ENCODE results near the gene HDAC4. TPM values are rescaled to one million over a fixed set of nuclear protein-coding genes. Genes with fewer than 3 reads are reported as not detected.

HDAC4 gene
- total RNA-seq, 1 experiment from 2014 or later, result 44.4 TPM

DNA sequence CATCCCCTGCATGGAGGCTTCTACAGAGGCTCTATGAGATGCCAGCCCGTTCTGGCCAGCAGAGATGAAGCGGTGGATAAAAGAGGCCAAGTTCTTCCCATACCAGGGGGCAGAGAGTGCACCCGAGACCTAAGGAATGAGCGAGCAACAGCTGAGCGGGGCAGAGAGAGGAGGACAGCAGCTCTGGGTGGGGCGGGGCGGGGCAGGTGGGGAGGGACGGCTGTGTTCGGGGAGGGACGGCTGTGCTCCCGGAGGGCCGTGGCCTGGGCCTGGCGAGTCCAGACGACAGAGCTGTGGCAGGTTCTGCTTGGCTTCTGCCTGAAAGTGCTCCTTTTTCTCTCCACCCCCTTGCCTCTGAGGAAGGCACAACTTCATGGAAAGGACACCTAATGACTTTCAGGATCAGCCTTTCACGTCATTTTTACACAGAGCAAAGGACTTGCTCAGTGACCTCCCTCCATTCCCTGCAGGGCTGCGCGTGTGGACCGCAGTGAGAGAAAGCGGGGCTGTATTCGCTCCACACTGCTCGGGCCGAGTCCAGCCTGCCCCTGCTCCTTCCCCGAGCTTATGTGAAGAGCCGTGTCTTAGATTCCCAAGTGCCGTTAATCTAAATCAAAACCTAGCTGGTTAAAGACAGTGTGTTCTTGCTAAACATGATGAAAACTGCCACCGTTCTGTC, 232.9 kb downstream of the HDAC4 start:
- Mint-ChIP-seq H3K4me1 (no peaks in the 10 kb centered on the region), H3K36me3 (peaks cover 22% of the 10 kb centered on the region), H3K27ac (peak overlapping the region; percentile 7; the same call in 1 of the 2 replicates), H3K9me3 (peaks cover 19% of the 10 kb centered on the region), H3K27me3 (ENCODE audit: low read depth) (no peaks in the 10 kb centered on the region; the same call in 1 of the 2 replicates), H3K4me3 (no peak overlapping the region)
- CTCF ChIA-PET, result no interaction called here
- ATAC-seq, result no peak
- POLR2A ChIA-PET, result no interaction called here
- DNase-seq (ENCODE audit: low spot score), result no peak
- no peak for TF ChIP-seq ELF4 (CRISPR knock-in tag; IDR thresholded peaks at IDR 0.05; ENCODE audit: low read depth)

DNA sequence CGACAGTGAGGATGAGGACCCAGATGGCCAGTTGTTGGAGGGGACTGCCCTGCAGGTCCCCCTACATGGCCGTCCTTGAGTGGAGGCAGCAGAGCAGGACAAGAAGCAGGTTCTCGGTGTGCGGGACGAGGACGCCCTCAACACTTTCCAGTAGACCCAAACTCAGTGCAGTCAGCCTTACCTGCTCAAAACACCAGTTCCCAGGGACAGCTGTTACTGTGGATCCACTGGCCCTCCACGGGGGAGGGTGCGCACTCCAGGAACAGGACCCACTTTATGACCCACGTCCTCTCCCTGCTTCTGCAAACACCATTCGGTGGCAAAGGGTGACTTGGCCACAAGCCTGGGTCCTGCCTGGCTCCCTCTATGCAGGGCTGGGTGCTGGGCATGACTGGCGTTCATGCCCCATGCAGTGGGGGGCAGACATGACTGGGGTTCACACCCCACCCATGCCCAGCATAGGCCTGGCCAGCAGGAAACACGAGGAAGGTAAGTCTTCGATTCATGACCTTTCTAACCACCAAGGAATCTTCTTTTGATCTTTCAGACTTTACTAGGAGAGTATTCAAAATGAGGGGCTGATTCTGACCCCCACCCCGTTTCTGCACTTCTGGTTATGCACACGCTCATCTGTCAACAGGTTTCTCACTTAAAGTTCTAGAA, 233.7 kb downstream of the HDAC4 start:
- peaks cover 16% of the 10 kb centered on the region for H3K36me3 Mint-ChIP-seq
- ATAC-seq (no peak), DNase-seq (ENCODE audit: low spot score) (no peak)
- H3K9me3 Mint-ChIP-seq, result peaks cover 12% of the 10 kb centered on the region
- no peak overlapping the region for H3K27ac Mint-ChIP-seq
- no peaks in the 10 kb centered on the region for H3K4me1 Mint-ChIP-seq
- CTCF ChIA-PET, result no interaction called here
- TF ChIP-seq, protein P1, sequence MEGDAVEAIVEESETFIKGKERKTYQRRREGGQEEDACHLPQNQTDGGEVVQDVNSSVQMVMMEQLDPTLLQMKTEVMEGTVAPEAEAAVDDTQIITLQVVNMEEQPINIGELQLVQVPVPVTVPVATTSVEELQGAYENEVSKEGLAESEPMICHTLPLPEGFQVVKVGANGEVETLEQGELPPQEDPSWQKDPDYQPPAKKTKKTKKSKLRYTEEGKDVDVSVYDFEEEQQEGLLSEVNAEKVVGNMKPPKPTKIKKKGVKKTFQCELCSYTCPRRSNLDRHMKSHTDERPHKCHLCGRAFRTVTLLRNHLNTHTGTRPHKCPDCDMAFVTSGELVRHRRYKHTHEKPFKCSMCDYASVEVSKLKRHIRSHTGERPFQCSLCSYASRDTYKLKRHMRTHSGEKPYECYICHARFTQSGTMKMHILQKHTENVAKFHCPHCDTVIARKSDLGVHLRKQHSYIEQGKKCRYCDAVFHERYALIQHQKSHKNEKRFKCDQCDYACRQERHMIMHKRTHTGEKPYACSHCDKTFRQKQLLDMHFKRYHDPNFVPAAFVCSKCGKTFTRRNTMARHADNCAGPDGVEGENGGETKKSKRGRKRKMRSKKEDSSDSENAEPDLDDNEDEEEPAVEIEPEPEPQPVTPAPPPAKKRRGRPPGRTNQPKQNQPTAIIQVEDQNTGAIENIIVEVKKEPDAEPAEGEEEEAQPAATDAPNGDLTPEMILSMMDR (IDR thresholded peaks at IDR 0.05), result no peak
- TF ChIP-seq CBFB (CRISPR knock-in tag; IDR thresholded peaks at IDR 0.05; ENCODE audit: low read depth) (no peak), FOXP1 (CRISPR knock-in tag; IDR thresholded peaks at IDR 0.05; ENCODE audit: borderline replicate concordance) (no peak), OVOL2 (CRISPR knock-in tag; IDR thresholded peaks at IDR 0.05; ENCODE audit: borderline replicate concordance) (no peak), ZBTB21 (CRISPR knock-in tag; IDR thresholded peaks at IDR 0.05; ENCODE audit: borderline replicate concordance) (no peak), MYBL2 (CRISPR knock-in tag; IDR thresholded peaks at IDR 0.05) (no peak)
- TF ChIP-seq, protein P2, sequence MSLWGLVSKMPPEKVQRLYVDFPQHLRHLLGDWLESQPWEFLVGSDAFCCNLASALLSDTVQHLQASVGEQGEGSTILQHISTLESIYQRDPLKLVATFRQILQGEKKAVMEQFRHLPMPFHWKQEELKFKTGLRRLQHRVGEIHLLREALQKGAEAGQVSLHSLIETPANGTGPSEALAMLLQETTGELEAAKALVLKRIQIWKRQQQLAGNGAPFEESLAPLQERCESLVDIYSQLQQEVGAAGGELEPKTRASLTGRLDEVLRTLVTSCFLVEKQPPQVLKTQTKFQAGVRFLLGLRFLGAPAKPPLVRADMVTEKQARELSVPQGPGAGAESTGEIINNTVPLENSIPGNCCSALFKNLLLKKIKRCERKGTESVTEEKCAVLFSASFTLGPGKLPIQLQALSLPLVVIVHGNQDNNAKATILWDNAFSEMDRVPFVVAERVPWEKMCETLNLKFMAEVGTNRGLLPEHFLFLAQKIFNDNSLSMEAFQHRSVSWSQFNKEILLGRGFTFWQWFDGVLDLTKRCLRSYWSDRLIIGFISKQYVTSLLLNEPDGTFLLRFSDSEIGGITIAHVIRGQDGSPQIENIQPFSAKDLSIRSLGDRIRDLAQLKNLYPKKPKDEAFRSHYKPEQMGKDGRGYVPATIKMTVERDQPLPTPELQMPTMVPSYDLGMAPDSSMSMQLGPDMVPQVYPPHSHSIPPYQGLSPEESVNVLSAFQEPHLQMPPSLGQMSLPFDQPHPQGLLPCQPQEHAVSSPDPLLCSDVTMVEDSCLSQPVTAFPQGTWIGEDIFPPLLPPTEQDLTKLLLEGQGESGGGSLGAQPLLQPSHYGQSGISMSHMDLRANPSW (CRISPR knock-in tag; conservative IDR thresholded peaks at IDR 0.05; ENCODE audit: low read depth), result no peak
- TF ChIP-seq, protein P3, sequence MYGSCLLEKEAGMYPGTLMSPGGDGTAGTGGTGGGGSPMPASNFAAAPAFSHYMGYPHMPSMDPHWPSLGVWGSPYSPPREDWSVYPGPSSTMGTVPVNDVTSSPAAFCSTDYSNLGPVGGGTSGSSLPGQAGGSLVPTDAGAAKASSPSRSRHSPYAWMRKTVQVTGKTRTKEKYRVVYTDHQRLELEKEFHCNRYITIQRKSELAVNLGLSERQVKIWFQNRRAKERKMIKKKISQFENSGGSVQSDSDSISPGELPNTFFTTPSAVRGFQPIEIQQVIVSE (CRISPR knock-in tag; IDR thresholded peaks at IDR 0.05; ENCODE audit: borderline replicate concordance), result no peak
- TF ChIP-seq, protein P4, sequence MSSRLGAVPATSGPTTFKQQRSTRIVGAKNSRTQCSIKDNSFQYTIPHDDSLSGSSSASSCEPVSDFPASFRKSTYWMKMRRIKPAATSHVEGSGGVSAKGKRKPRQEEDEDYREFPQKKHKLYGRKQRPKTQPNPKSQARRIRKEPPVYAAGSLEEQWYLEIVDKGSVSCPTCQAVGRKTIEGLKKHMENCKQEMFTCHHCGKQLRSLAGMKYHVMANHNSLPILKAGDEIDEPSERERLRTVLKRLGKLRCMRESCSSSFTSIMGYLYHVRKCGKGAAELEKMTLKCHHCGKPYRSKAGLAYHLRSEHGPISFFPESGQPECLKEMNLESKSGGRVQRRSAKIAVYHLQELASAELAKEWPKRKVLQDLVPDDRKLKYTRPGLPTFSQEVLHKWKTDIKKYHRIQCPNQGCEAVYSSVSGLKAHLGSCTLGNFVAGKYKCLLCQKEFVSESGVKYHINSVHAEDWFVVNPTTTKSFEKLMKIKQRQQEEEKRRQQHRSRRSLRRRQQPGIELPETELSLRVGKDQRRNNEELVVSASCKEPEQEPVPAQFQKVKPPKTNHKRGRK (CRISPR knock-in tag; IDR thresholded peaks at IDR 0.05; ENCODE audit: borderline replicate concordance), result no peak
- POLR2A ChIA-PET, result no interaction called here
- H3K27me3 Mint-ChIP-seq (ENCODE audit: low read depth), result no peaks in the 10 kb centered on the region; the same call in 1 of the 2 replicates
- no peak overlapping the region for H3K4me3 Mint-ChIP-seq

DNA sequence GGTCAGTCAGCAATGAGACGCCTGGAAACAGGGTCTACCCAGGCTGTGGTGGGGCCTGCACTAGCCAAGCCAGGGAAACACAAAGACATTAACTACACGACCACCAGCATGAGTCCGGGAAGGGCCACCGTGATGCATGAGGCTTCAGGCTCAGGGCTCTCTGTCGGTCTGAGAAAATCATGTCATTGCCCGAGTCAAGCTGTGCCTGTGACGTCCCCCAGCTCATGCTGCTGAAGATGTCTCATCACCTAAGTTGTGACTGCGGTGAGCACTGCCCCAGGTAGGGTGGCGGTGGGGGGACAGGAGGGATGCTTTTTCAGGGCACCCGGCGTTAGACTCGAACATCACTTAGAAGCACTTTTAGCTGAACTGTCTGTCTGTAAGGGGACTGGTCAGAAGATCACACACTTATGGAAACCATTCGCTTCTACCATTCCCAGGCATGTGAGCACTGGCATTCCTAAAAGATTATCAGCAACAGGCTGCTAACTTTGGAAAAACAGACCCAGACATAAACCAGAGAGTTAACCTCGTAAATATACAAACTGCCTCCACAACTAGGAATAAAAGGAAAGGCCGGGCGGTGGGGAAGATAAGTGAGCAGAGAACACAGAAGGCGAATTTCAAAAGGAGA, 234.5 kb downstream of the HDAC4 start:
- POLR2A ChIA-PET, result no interaction called here
- no peak overlapping the region for H3K4me3 Mint-ChIP-seq
- H3K4me1 Mint-ChIP-seq, result no peaks in the 10 kb centered on the region
- peaks cover 12% of the 10 kb centered on the region for H3K36me3 Mint-ChIP-seq
- peaks cover 7% of the 10 kb centered on the region for H3K9me3 Mint-ChIP-seq
- DNase-seq (ENCODE audit: low spot score) (peak; percentile 3), ATAC-seq (no peak)
- CTCF ChIA-PET, result interaction anchor here (0.7 kb wide), 1 partner anchor 22 kb away, joined by 3 read pairs; no protein-coding TSS in a partner anchor
- no peaks in the 10 kb centered on the region; the same call in 1 of the 2 replicates for H3K27me3 Mint-ChIP-seq (ENCODE audit: low read depth)
- peak overlapping the region; percentile 70 for H3K27ac Mint-ChIP-seq
- TF ChIP-seq, protein P5, sequence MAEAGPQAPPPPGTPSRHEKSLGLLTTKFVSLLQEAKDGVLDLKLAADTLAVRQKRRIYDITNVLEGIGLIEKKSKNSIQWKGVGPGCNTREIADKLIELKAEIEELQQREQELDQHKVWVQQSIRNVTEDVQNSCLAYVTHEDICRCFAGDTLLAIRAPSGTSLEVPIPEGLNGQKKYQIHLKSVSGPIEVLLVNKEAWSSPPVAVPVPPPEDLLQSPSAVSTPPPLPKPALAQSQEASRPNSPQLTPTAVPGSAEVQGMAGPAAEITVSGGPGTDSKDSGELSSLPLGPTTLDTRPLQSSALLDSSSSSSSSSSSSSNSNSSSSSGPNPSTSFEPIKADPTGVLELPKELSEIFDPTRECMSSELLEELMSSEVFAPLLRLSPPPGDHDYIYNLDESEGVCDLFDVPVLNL (CRISPR knock-in tag; IDR thresholded peaks at IDR 0.05; ENCODE audit: borderline replicate concordance, low read depth), result no peak
- TF ChIP-seq ELF4 (CRISPR knock-in tag; IDR thresholded peaks at IDR 0.05; ENCODE audit: low read depth) (no peak), MXD4 (CRISPR knock-in tag; IDR thresholded peaks at IDR 0.05; ENCODE audit: borderline replicate concordance) (no peak)
- TF ChIP-seq, protein P6, sequence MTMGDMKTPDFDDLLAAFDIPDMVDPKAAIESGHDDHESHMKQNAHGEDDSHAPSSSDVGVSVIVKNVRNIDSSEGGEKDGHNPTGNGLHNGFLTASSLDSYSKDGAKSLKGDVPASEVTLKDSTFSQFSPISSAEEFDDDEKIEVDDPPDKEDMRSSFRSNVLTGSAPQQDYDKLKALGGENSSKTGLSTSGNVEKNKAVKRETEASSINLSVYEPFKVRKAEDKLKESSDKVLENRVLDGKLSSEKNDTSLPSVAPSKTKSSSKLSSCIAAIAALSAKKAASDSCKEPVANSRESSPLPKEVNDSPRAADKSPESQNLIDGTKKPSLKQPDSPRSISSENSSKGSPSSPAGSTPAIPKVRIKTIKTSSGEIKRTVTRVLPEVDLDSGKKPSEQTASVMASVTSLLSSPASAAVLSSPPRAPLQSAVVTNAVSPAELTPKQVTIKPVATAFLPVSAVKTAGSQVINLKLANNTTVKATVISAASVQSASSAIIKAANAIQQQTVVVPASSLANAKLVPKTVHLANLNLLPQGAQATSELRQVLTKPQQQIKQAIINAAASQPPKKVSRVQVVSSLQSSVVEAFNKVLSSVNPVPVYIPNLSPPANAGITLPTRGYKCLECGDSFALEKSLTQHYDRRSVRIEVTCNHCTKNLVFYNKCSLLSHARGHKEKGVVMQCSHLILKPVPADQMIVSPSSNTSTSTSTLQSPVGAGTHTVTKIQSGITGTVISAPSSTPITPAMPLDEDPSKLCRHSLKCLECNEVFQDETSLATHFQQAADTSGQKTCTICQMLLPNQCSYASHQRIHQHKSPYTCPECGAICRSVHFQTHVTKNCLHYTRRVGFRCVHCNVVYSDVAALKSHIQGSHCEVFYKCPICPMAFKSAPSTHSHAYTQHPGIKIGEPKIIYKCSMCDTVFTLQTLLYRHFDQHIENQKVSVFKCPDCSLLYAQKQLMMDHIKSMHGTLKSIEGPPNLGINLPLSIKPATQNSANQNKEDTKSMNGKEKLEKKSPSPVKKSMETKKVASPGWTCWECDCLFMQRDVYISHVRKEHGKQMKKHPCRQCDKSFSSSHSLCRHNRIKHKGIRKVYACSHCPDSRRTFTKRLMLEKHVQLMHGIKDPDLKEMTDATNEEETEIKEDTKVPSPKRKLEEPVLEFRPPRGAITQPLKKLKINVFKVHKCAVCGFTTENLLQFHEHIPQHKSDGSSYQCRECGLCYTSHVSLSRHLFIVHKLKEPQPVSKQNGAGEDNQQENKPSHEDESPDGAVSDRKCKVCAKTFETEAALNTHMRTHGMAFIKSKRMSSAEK (CRISPR knock-in tag; IDR thresholded peaks at IDR 0.05; ENCODE audit: borderline replicate concordance), result no peak
- TF ChIP-seq, protein P7, sequence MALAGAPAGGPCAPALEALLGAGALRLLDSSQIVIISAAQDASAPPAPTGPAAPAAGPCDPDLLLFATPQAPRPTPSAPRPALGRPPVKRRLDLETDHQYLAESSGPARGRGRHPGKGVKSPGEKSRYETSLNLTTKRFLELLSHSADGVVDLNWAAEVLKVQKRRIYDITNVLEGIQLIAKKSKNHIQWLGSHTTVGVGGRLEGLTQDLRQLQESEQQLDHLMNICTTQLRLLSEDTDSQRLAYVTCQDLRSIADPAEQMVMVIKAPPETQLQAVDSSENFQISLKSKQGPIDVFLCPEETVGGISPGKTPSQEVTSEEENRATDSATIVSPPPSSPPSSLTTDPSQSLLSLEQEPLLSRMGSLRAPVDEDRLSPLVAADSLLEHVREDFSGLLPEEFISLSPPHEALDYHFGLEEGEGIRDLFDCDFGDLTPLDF (CRISPR knock-in tag; IDR thresholded peaks at IDR 0.05), result no peak

All from WTC11 (cell line).